Gastroesophageal sphincter (tissue), 4 donors: ENCODE measurements around the gene SNX25. TPM values are rescaled to one million over a fixed set of nuclear protein-coding genes. Genes with fewer than 3 reads are reported as not detected.

Source experiments
- ATAC-seq: fragments of 150-250 bp; one replicate; pipeline ENCODE4 v1.9.1; 2016; ENCODE audit warnings: mild to moderate bottlenecking, moderate library complexity
- H3K27ac ChIP-seq, 4 donors: fragments of 200-600 bp; sonication (generic) in 3 of 4; 1 replicate in 3 of 4; 2 replicates in 1 of 4; pipeline ENCODE4 v1.5.1; 2016 to 2019
- H3K27me3 ChIP-seq: fragments of 200-600 bp; sonication (generic); one replicate; pipeline ENCODE4 v1.5.1; 2019
- H3K36me3 ChIP-seq, 2 donors: fragments of 200-600 bp; sonication (generic); one replicate each; pipeline ENCODE4 v1.5.1; 2019; ENCODE audit warnings: control low read depth in 1 of 2
- H3K4me1 ChIP-seq, 3 donors: fragments of 200-600 bp; sonication (generic); 1 replicate in 2 of 3; 2 replicates in 1 of 3; pipeline ENCODE4 v1.5.1; 2016 to 2019; ENCODE audit warnings: control low read depth in 2 of 3
- H3K4me3 ChIP-seq, 2 donors: fragments of 200-600 bp; sonication (generic); one replicate each; pipeline ENCODE4 v1.5.1; 2019; ENCODE audit warnings: mild to moderate bottlenecking in 1 of 2, moderate library complexity in 1 of 2
- H3K9me3 ChIP-seq, 3 donors: fragments of 200-600 bp; sonication (generic); one replicate each; pipeline ENCODE4 v1.5.1; 2017 to 2019; ENCODE audit warnings: control low read depth in 2 of 3
- EP300 ChIP-seq: sonication (generic); formaldehyde crosslinking; IDR thresholded peaks from one replicate; pipeline ENCODE4 v1.6.1; 2017; ENCODE audit warnings: antibody characterized with exemption, mild to moderate bottlenecking
- POLR2A ChIP-seq, 2 donors: fragments of 450-650 bp; IDR thresholded peaks; one replicate each; pipeline ENCODE4 v1.6.1; 2017; ENCODE audit warnings: antibody characterized with exemption in 2 of 2, mild to moderate bottlenecking in 2 of 2, moderate library complexity in 1 of 2
- POLR2AphosphoS5 ChIP-seq: sonication (generic); formaldehyde crosslinking; IDR thresholded peaks from one replicate; pipeline ENCODE4 v1.6.1; 2017; ENCODE audit warnings: antibody characterized with exemption
- WGBS, 2 donors: methylation state at CpG; one replicate each; pipeline ENCODE4 v1.1.5; 2018; ENCODE audit warnings: low coverage in 1 of 2; 5-methylcytosine and 5-hydroxymethylcytosine counted together
- total RNA-seq, 4 donors: library from RNA; depleted of rRNA; stranded (reverse); fragments of >200 nt; gene quantifications; one replicate each; pipeline ENCODE4 v1.1.0, GENCODE V29; 2016
- TF ChIP-seq, protein P1 (sequence below), 4 experiments: fragments of 200-600 bp in 2 of 4; fragments of 450-650 bp in 2 of 4; sonication (generic) in 1 of 4; IDR thresholded peaks; one replicate each; pipeline ENCODE4 v1.5.1; 2017 to 2019; ENCODE audit warnings: antibody characterized with exemption in 4 of 4, mild to moderate bottlenecking in 2 of 4, moderate library complexity in 2 of 4

Gene SNX25
- total RNA-seq, 4 donors from 2014 or later = 17.9 to 30.5 (median 24.9) TPM

DNA sequence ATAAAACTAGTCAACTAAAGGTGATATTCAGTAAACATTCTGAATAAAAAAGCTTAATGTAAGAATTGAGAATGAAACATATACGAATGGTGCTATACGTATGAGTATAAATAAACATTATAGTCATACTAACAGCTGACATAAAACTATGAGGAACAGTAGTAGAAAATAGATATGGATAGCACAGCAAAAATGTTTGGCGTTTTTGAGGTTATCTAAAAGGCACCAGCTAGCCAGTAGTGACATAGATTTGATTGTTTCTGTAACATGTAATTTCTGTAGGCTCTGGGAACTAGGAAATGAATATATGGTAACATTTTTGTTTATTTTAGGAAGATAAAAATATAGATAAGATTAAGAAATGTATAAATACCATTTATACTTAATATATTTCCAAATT is 69.3 kb downstream of the SNX25 start:
- WGBS, 2 donors = 83 to 87% methylated on average over 3 of the region's 3 CpGs
- peaks cover 0 to 5% of the 10 kb centered on the region in 2 donors for H3K36me3 ChIP-seq

DNA sequence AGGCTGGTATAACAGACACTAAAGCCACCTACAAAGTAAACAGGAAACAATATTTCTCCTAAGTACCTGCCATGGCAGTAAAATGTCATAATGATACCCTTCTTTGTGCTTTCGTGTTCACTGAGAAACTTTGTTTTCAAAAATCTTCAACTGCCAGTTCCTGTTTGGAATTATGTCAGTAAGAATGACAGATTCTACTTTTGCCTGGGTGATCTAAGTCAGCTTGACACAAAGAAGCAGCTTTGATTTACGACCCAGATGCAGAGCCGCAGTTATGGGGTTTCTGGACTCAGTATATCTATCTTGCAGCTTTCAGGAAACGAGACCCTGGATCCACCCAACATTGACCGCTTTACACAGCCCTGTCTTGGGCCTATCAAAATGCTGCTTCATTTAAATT is 71.2 kb downstream of the SNX25 start:
- no peak overlapping the region for H3K4me3 ChIP-seq
- H3K27me3 ChIP-seq = no peaks in the 10 kb centered on the region
- no peak for TF ChIP-seq POLR2A (IDR thresholded peaks at IDR 0.05)
- no peak for TF ChIP-seq POLR2AphosphoS5
- TF ChIP-seq EP300 = no peak
- TF ChIP-seq, protein P1, sequence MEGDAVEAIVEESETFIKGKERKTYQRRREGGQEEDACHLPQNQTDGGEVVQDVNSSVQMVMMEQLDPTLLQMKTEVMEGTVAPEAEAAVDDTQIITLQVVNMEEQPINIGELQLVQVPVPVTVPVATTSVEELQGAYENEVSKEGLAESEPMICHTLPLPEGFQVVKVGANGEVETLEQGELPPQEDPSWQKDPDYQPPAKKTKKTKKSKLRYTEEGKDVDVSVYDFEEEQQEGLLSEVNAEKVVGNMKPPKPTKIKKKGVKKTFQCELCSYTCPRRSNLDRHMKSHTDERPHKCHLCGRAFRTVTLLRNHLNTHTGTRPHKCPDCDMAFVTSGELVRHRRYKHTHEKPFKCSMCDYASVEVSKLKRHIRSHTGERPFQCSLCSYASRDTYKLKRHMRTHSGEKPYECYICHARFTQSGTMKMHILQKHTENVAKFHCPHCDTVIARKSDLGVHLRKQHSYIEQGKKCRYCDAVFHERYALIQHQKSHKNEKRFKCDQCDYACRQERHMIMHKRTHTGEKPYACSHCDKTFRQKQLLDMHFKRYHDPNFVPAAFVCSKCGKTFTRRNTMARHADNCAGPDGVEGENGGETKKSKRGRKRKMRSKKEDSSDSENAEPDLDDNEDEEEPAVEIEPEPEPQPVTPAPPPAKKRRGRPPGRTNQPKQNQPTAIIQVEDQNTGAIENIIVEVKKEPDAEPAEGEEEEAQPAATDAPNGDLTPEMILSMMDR (IDR thresholded peaks at IDR 0.05) = no peak
- ATAC-seq = no peak
- no peak overlapping the region for H3K27ac ChIP-seq
- H3K9me3 ChIP-seq = no peaks in the 10 kb centered on the region
- no peaks in the 10 kb centered on the region for H3K4me1 ChIP-seq
- H3K36me3 ChIP-seq = peaks cover 0 to 5% of the 10 kb centered on the region in 2 donors
- WGBS, 2 donors = 60 to 64% methylated on average over 4 to 5 of the region's 5 CpGs

More for the DNA sequence above, 69.3 kb downstream of the SNX25 start:
- TF ChIP-seq POLR2A (IDR thresholded peaks at IDR 0.05) = no peak
- Histone ChIP-seq H3K27me3 (no peaks in the 10 kb centered on the region), H3K4me3 (no peak overlapping the region), H3K9me3 (no peaks in the 10 kb centered on the region), H3K4me1 (no peaks in the 10 kb centered on the region), H3K27ac (no peak overlapping the region)
- ATAC-seq = no peak

DNA sequence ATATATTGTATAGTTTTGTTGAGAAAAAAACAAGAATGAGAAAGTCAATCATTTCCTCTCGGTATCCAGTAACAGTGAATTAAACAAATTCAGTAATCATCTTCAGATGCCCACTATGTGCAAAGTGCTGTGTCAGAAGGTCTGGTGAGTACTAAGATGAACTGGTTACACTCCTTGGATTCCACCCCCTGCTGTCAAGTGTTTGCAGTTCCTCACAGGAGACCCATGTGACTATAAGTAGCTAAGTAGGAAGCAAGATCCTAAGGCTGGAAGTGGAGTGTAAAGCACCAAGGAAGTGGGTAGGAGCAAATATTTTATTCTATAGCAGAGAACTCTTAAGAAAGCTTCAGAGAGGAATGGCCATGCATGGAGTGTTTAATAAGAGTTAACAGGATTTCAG is 73.6 kb downstream of the SNX25 start:
- Histone ChIP-seq H3K9me3 (no peaks in the 10 kb centered on the region), H3K27ac (no peak overlapping the region), H3K4me1 (peaks cover 0 to 7% (median 0%) of the 10 kb centered on the region in 3 donors), H3K4me3 (no peak overlapping the region), H3K36me3 (peaks cover 0 to 3% of the 10 kb centered on the region in 2 donors), H3K27me3 (no peaks in the 10 kb centered on the region)
- no peak for ATAC-seq
- WGBS, 2 donors = 100% methylated on average over 1 of the region's 1 CpG
- TF ChIP-seq, protein P1 (IDR thresholded peaks at IDR 0.05) = no peak
- TF ChIP-seq EP300 (no peak), POLR2A (IDR thresholded peaks at IDR 0.05) (no peak), POLR2AphosphoS5 (no peak)

DNA sequence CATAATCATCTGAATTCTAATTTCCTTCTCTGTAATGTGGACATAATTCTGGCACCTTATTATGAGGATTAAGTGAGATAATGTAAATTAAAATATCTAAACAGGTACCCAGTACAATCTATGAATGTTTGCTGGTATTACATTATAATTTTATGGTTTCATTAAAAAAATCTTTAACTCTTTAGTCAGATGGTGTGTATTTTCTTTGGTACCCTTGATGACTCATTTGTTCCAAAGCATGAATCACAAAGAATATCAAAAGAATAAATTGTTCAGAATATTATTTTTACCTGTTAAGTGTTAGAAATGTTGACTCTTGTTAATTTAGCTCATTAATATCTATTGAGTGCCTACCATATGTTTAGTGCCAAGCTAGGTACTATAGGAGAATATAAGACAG is 74.3 kb downstream of the SNX25 start:
- Histone ChIP-seq H3K36me3 (peaks cover 0 to 9% of the 10 kb centered on the region in 2 donors), H3K4me1 (peaks cover 0 to 7% (median 0%) of the 10 kb centered on the region in 3 donors), H3K4me3 (no peak overlapping the region), H3K27ac (no peak overlapping the region), H3K9me3 (no peaks in the 10 kb centered on the region), H3K27me3 (no peaks in the 10 kb centered on the region)
- no peak for TF ChIP-seq POLR2AphosphoS5
- TF ChIP-seq POLR2A (IDR thresholded peaks at IDR 0.05) = no peak
- no peak for TF ChIP-seq EP300
- TF ChIP-seq, protein P1 (IDR thresholded peaks at IDR 0.05) = no peak
- ATAC-seq = no peak

DNA sequence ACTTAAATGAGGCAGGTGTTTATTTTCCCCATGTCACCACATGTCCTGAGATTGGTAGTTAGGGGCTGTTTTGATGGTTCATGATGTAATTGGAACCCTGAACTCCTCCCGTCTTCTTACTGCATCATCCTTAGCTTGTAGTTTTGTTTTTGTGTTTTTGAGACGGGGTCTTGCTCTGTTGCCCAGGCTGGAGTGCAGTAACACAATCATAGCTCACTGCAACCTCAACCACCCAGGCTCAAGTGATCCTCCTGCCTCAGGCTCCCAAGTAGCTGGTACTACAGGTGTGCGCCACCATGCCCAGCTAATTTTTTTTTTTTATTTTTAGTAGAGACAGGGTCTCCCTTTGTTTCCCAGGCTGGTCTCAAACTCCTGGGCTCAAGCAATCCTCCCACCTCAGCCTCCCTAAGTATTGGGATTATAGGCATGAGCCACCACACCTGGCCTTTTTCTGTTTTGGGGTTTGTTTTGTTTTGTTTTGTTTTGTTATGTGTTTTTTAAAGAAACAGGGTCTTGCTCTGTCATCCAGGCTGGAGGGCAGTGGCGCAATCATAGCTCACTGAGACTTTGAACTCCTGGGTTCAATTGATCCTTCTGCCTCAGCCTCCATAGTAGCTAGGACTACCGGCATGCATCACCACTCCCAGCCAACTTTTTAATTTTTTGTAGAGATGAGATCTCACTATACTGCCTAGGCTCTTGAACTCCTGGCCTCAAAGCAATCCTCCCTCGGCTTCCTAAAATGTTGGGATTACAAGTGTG is 76.4 kb downstream of the SNX25 start:
- 92 to 94% methylated on average over 2 to 6 of the region's 6 CpGs for WGBS, 2 donors
- Histone ChIP-seq H3K4me3 (no peak overlapping the region), H3K36me3 (peaks cover 0 to 23% of the 10 kb centered on the region in 2 donors), H3K27ac (no peak overlapping the region), H3K9me3 (no peaks in the 10 kb centered on the region), H3K27me3 (no peaks in the 10 kb centered on the region), H3K4me1 (peaks cover 0 to 7% (median 0%) of the 10 kb centered on the region in 3 donors)
- no peak for ATAC-seq
- TF ChIP-seq POLR2A (IDR thresholded peaks at IDR 0.05) = no peak
- no peak for TF ChIP-seq POLR2AphosphoS5
- TF ChIP-seq, protein P1 (IDR thresholded peaks at IDR 0.05) = no peak
- TF ChIP-seq EP300 = no peak
